ENCODE results near the gene FDXR. TPM values are rescaled to one million over a fixed set of nuclear protein-coding genes. Genes with fewer than 3 reads are reported as not detected.

FDXR gene
- total and polyA plus RNA-seq, 2 of the 8 experiments (the other 6 are each of a cell fraction or from before 2014, with no cell fraction given), result 24.2 to 31.4 TPM

- TF ChIP-seq USF2 (IDR thresholded peaks at IDR 0.05; ENCODE audit: low read length), result no peak
- no peak for TF ChIP-seq JUN (IDR thresholded peaks at IDR 0.05; ENCODE audit: low read depth, low read length)
- TF ChIP-seq EP300 (IDR thresholded peaks at IDR 0.05; ENCODE audit: borderline replicate concordance in 1 of 2, low read depth in 2 of 2, low read length in 2 of 2), result no peak
- TF ChIP-seq YY1 (IDR thresholded peaks at IDR 0.05; ENCODE audit: low read depth, low read length), result peak; percentile 63; the same call in 1 of the 2 replicates
- TF ChIP-seq CREB1 (IDR thresholded peaks at IDR 0.05), result 0 out of 2 replicates have a peak, but pooled peaks have one; percentile 23
- no peak for TF ChIP-seq EGR1 (IDR thresholded peaks at IDR 0.05; ENCODE audit: borderline replicate concordance, low read depth, low read length)
- TF ChIP-seq ASH2L (IDR thresholded peaks at IDR 0.05; ENCODE audit: low read length), result no peak
- no peak for TF ChIP-seq SIX5 (IDR thresholded peaks at IDR 0.05; ENCODE audit: low read depth, low read length)
- TF ChIP-seq CHD1 (IDR thresholded peaks at IDR 0.05; ENCODE audit: low read depth, low read length), result no peak
- no peak for TF ChIP-seq POU5F1 (IDR thresholded peaks at IDR 0.05; ENCODE audit: low read depth, low read length)
- no peak for TF ChIP-seq E2F6 (IDR thresholded peaks at IDR 0.05)
- no peak for TF ChIP-seq POLR2AphosphoS5 (IDR thresholded peaks at IDR 0.05; ENCODE audit: low read depth, low read length)
- peak; percentile 62 for TF ChIP-seq CEBPB (IDR thresholded peaks at IDR 0.05; ENCODE audit: low read depth, low read length)
- TF ChIP-seq TEAD4 (IDR thresholded peaks at IDR 0.05; ENCODE audit: low read depth, low read length), result no peak
- TF ChIP-seq SP1 (IDR thresholded peaks at IDR 0.05; ENCODE audit: low read depth, low read length), result no peak
- TF ChIP-seq CTCF (IDR thresholded peaks at IDR 0.05; ENCODE audit: control extremely low read depth in 1 of 3, insufficient read depth in 1 of 3, low read depth in 1 of 3, low read length in 3 of 3), result peak; percentile 92 to 97 (median 96)
- no peak for TF ChIP-seq ATF2 (IDR thresholded peaks at IDR 0.05; ENCODE audit: low read length)
- no peak for TF ChIP-seq NRF1 (IDR thresholded peaks at IDR 0.05; ENCODE audit: low read depth, low read length)
Measured at GRCh38 chr17:74864866-74865395, 7.9 kb downstream of the FDXR start (continued).

Data from H1 (cell line).